PC-3 (cell line): ENCODE data around the gene TENT5C.

Source experiments
- CTCF ChIP-seq: fragments of 300-600 bp; sonication (generic); conservative IDR thresholded peaks from 2 replicates; pipeline ENCODE4 v1.5.1; 2017; ENCODE audit warnings: antibody characterized with exemption, low read depth, mild to moderate bottlenecking, low read length
- EZH2 ChIP-seq: fragments of 300-600 bp; sonication (generic); IDR thresholded peaks from one replicate; pipeline ENCODE4 v1.6.1; 2017; ENCODE audit warnings: antibody characterized with exemption, mild to moderate bottlenecking, low read length; ENCODE audit not compliant: unreplicated experiment
- EZH2phosphoT487 ChIP-seq: fragments of 300-600 bp; sonication (generic); IDR thresholded peaks from 2 replicates; pipeline ENCODE4 v1.6.1; 2018; ENCODE audit warnings: mild to moderate bottlenecking, antibody characterized with exemption, low read length, borderline replicate concordance

- TF ChIP-seq CTCF (no peak), EZH2phosphoT487 (no peak), EZH2 (no peak)
Observed at GRCh38 chr1:117596023-117596720, 9.7 kb upstream of the TENT5C start.
